ENCODE data around the gene DNM3.

Gene DNM3

GRCh38 chr1:172154551-172154950, 313.3 kb downstream of the DNM3 start:
- Histone ChIP-seq H3K4me2 (ENCODE audit: low read length) (peak overlapping the region; percentile 41), H3K36me3 (ENCODE audit: control insufficient read depth, low read length) (no peaks in the 10 kb centered on the region), H3K79me2 (ENCODE audit: control insufficient read depth, low read length) (no peaks in the 10 kb centered on the region), H3K27me3 (ENCODE audit: control insufficient read depth, low read length) (no peaks in the 10 kb centered on the region), H4K20me1 (ENCODE audit: control insufficient read depth, insufficient read depth, low read depth, low read length) (no peaks in the 10 kb centered on the region), H3K27ac (ENCODE audit: low read depth, low read length) (no peak overlapping the region), H3K9me3 (ENCODE audit: control insufficient read depth, insufficient read depth, low read length) (no peaks in the 10 kb centered on the region), H3F3A (ENCODE audit: control insufficient read depth, insufficient read depth) (no peaks in the 10 kb centered on the region), H3K4me1 (ENCODE audit: control insufficient read depth, low read length) (peaks cover 11% of the 10 kb centered on the region), H3K4me3 (ENCODE audit: low read length) (peak overlapping the region; percentile 18; the same call in 1 of the 2 replicates), H3K9me2 (replicated peaks; ENCODE audit: control insufficient read depth, low read length) (no peaks in the 10 kb centered on the region)
- TF ChIP-seq CTCF (IDR thresholded peaks at IDR 0.05; ENCODE audit: low read depth, low read length, poor library complexity, severe bottlenecking): no peak
- no peak for TF ChIP-seq EZH2phosphoT487 (IDR thresholded peaks at IDR 0.05; ENCODE audit: borderline replicate concordance, low read length)

- no peak for TF ChIP-seq CTCF (IDR thresholded peaks at IDR 0.05; ENCODE audit: low read depth, low read length, poor library complexity, severe bottlenecking)
- TF ChIP-seq EZH2phosphoT487 (IDR thresholded peaks at IDR 0.05; ENCODE audit: borderline replicate concordance, low read length): no peak
- Histone ChIP-seq H3K9me3 (ENCODE audit: control insufficient read depth, insufficient read depth, low read length) (no peaks in the 10 kb centered on the region), H3F3A (ENCODE audit: control insufficient read depth, insufficient read depth) (no peaks in the 10 kb centered on the region), H3K27ac (ENCODE audit: low read depth, low read length) (no peak overlapping the region), H4K20me1 (ENCODE audit: control insufficient read depth, insufficient read depth, low read depth, low read length) (no peaks in the 10 kb centered on the region), H3K4me3 (ENCODE audit: low read length) (no peak overlapping the region), H3K4me2 (ENCODE audit: low read length) (no peak overlapping the region), H3K36me3 (ENCODE audit: control insufficient read depth, low read length) (no peaks in the 10 kb centered on the region), H3K79me2 (ENCODE audit: control insufficient read depth, low read length) (no peaks in the 10 kb centered on the region), H3K27me3 (ENCODE audit: control insufficient read depth, low read length) (no peaks in the 10 kb centered on the region), H3K9me2 (replicated peaks; ENCODE audit: control insufficient read depth, low read length) (no peaks in the 10 kb centered on the region), H3K4me1 (ENCODE audit: control insufficient read depth, low read length) (peaks cover 11% of the 10 kb centered on the region)
Observed at GRCh38 chr1:172155766-172156165, 314.5 kb downstream of the DNM3 start.

- 0 out of 2 replicates have a peak, but pooled peaks cover 3% of the 10 kb centered on the region for H3K27me3 ChIP-seq (ENCODE audit: control insufficient read depth, low read length)
- H3F3A ChIP-seq (ENCODE audit: control insufficient read depth, insufficient read depth): no peaks in the 10 kb centered on the region
- no peaks in the 10 kb centered on the region for H3K9me2 ChIP-seq (replicated peaks; ENCODE audit: control insufficient read depth, low read length)
- no peak for TF ChIP-seq EZH2phosphoT487 (IDR thresholded peaks at IDR 0.05; ENCODE audit: borderline replicate concordance, low read length)
- no peak for TF ChIP-seq CTCF (IDR thresholded peaks at IDR 0.05; ENCODE audit: low read depth, low read length, poor library complexity, severe bottlenecking)
- H3K4me3 ChIP-seq (ENCODE audit: low read length): no peak overlapping the region
- H3K27ac ChIP-seq (ENCODE audit: low read depth, low read length): no peak overlapping the region
- no peaks in the 10 kb centered on the region for H4K20me1 ChIP-seq (ENCODE audit: control insufficient read depth, insufficient read depth, low read depth, low read length)
- no peaks in the 10 kb centered on the region for H3K36me3 ChIP-seq (ENCODE audit: control insufficient read depth, low read length)
- H3K79me2 ChIP-seq (ENCODE audit: control insufficient read depth, low read length): no peaks in the 10 kb centered on the region
- H3K9me3 ChIP-seq (ENCODE audit: control insufficient read depth, insufficient read depth, low read length): no peaks in the 10 kb centered on the region
- H3K4me2 ChIP-seq (ENCODE audit: low read length): no peak overlapping the region
- no peaks in the 10 kb centered on the region for H3K4me1 ChIP-seq (ENCODE audit: control insufficient read depth, low read length)
Observed at GRCh38 chr1:172162236-172162635, 320.9 kb downstream of the DNM3 start.

All from DOHH2 (cell line).